GM12873 (cell line): Measurements from ENCODE around the gene DLG3.

Experiments used
- TF ChIP-seq, protein P1 (sequence below): IDR thresholded peaks from 2 replicates; pipeline ENCODE4 v1.5.1; 2012; ENCODE audit warnings: low read depth, mild to moderate bottlenecking, moderate library complexity, low read length, control low read depth; ENCODE audit not compliant: insufficient read depth; ENCODE audit errors: missing control alignments

Gene DLG3

DNA sequence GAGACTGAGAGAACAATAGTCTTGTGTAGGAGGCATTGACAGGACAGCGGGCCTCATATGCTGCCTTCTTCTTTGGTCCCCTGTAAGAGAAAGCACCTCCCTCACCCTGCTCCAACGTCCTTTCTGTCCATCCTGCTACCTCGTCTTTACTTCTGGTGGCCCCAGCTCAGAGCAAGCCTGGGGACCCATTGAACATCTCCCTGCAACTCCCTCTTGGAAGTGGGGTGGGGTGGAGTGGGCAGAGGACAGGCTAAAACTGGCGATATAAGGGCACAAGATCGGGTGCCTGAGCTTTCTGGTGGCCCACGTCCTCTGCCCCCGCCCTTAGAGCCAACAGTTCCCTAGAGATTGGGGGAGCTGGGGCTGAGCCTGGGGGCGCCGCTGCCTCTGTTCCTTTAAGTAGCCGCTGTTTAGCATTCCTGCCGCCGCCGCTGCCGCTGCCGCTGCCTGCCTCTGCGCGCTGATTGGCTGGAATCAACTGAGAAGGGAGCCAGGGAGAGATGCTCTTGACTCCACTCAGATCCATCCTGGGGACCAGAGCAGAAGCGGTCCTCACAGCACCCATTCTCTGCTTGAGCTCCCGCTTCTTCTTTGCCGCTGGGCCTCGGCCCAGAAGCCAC lies at the start of gene DLG3:
Gene DLG3, plus strand, starts transcription at position 510 of the 620 bp plus-strand sequence. CDS start 367 bp downstream, outside the sequence.
- TF ChIP-seq, protein P1, sequence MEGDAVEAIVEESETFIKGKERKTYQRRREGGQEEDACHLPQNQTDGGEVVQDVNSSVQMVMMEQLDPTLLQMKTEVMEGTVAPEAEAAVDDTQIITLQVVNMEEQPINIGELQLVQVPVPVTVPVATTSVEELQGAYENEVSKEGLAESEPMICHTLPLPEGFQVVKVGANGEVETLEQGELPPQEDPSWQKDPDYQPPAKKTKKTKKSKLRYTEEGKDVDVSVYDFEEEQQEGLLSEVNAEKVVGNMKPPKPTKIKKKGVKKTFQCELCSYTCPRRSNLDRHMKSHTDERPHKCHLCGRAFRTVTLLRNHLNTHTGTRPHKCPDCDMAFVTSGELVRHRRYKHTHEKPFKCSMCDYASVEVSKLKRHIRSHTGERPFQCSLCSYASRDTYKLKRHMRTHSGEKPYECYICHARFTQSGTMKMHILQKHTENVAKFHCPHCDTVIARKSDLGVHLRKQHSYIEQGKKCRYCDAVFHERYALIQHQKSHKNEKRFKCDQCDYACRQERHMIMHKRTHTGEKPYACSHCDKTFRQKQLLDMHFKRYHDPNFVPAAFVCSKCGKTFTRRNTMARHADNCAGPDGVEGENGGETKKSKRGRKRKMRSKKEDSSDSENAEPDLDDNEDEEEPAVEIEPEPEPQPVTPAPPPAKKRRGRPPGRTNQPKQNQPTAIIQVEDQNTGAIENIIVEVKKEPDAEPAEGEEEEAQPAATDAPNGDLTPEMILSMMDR, result no peak

DNA sequence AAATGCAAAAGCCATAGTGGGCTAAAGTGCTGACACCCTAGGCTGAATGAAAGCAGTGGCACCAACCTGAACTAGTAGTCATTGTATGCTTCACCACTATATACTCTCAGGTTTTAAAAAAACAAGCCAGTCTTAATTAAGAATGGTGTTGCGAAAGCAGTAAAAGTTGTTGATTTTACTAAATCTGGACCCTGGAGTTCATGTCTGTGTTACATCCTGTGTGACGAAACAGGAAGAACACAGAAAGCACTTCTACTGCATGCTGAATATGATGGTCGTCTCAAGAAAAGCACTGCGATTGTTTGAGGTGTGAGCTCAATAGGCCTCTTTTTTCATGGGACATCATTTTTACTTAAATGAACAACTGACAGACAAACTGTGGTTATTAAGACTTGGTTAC lies 45.7 kb upstream of the DLG3 start:
- TF ChIP-seq, protein P1, result no peak

DNA sequence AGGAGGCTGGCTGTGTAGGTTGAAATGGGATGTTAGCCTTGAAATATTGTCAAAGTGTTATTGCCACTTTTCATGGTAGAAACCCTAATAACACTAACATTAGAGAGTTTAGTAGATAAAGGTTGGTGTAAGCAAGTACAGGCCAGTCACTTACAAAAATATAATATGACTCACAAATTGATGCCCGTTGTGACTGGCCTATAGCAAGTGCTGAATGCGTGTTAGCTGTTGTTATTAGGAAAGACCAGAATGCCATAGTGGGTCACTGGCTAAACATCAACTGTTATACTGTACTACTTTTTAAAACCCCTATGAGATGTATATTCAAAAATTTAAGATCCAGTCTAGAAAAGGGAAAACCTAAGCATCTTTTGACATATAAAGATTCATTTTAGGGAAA lies 41.9 kb upstream of the DLG3 start:
- TF ChIP-seq, protein P1, result no peak

DNA sequence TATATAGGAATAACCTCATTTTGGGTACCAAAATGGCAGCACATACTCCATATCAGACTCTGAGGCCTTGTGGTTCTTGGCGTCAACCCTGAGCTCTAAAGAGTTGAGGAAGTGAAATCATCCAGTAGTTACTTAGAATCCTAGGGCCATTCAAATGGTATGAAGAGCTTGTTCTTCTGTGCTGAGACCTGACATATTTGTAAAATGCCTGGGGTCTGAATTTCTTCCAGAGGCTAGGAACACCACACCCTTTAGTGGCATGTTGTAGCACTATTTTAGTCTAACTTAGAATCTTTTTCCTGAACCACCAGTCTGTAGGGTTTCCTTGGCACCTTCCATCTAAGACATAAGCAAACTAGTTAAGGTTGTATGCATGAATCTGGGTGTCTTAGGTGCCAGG lies 39.6 kb upstream of the DLG3 start:
- TF ChIP-seq, protein P1, result no peak

DNA sequence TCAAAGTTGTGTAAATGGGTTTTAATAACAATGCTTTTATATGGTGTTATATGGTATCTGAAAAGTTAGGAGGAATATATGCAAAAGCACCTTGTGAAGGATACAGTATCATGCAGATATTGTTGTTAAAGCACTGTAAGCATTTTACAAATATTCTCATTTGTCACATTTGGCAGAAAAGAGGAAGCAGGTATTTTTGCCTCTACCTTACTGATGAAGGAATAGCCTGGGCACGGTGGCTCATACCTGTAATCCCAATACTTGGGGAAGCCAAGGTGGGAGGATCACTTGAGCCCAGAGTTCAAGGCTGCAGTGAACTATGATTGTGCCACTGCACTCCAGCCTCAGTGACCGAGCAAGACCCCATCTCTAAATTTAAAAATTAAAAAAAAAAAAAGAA lies 33.7 kb upstream of the DLG3 start:
- TF ChIP-seq, protein P1, result no peak

DNA sequence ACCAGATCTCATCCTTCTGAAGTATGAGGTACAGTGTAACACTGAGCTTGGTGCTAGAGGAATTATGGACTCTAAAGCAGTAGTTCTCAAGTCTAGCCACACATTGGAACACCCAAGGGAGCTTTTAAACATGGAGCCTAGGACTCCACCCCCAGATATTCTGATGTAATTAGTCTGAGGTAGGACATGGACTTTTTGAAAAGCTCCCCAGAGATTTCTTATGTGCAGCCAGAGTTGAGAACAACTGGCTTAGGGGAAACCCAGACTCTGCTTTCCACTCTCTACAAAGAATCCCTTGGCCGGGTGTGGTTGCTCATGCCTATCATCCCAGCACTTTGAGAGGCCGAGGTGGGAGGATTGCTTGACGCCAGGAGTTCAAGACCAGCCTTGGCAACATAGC lies 33.2 kb upstream of the DLG3 start:
- TF ChIP-seq, protein P1, result no peak

DNA sequence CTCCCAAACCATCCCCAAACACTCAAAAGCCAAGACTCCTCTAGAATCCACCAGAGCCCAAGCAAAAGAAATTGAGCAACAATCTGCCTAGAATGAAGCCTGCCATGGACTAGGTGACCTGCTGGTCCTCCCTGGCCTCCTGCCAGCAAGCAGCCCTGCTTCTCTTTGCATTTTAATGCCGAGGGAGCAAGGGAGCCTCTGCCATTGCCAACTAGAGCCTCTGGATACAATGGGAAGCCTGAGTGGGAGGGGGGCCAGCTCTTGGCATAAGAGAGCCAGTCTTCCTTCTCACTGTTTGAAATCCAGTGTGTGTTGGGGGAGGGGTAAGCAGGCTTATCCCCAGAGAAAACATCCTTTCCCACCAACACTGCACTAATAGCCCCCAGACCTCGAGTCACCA lies 23.0 kb upstream of the DLG3 start:
- TF ChIP-seq, protein P1, result no peak
